ENCODE data around the gene HDAC6. TPM values are rescaled to one million over a fixed set of nuclear protein-coding genes. Genes with fewer than 3 reads are reported as not detected.

Gene HDAC6
- total RNA-seq, 4 donors from 2014 or later: 74.4 to 105 (median 93.3) TPM

DNA sequence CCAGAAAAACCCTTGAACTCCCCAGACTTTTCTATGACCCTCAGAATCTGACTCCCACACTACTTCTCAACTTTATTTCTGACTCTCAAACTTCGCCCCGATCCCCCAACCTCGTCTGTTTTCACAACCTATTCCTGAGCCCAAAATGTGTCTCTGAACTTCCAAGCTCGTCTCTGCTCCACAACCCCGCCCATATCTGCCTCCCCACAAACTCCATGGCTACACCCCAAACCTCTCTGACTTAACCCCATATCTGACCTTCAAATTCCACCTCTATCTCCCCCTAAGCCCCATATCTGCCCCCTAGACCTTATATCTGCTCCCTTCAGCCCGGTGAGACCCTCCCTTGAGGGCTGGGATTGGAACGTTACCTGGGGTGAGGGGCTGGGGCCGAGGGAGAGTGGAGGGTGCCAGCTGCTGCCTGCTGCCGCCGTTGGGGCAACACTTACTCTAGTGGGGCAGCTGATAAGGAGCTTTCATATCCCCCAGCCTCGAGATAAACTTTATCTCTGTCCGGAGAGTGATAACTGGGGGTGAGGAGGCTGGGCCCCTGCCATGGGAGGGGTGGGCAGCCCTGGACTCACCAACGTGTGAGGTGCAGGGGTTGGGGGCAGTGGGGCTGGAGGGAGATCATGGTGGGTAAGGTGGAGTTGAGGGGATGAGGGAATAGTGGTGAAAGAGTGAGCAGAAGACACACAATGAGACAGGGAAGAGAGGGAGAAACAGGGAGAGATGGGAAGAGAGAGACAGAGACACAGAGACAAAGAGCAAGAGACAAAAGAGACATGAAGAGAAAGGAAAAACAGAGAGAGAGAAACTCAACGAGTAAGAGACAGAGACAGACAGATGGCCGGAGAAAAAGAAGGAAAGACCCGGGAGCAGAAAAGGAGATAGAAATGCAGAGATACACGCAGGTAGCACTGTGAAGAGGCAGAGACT lies 14.1 kb upstream of the HDAC6 start:
- intact Hi-C loops (cut with DNase I; ENCODE audit: low total_unique reads): no loop called here
- WGBS, 2 donors (ENCODE audit: low coverage in 1 of 2): 61 to 64% methylated on average over 5 to 17 of the region's 17 CpGs
- Histone ChIP-seq H3K4me3 (no peak overlapping the region), H3K36me3 (no peaks in the 10 kb centered on the region), H3K27ac (no peak overlapping the region), H3K9me3 (no peaks in the 10 kb centered on the region), H3K4me1 (no peaks in the 10 kb centered on the region), H3K27me3 (no peaks in the 10 kb centered on the region)
- in situ Hi-C loops (cut with MboI; ENCODE audit: low pct_ligation_motif_present in 1 of 4, low pct_unique_long_range_greater_than_20kb in 1 of 4, low sequenced_read_pairs in 3 of 4): no loop called here
- TF ChIP-seq EP300 (IDR thresholded peaks at IDR 0.05; ENCODE audit: low read depth) (no peak), POLR2AphosphoS5 (IDR thresholded peaks at IDR 0.05) (no peak), POLR2A (IDR thresholded peaks at IDR 0.05) (no peak)
- TF ChIP-seq, protein P1, sequence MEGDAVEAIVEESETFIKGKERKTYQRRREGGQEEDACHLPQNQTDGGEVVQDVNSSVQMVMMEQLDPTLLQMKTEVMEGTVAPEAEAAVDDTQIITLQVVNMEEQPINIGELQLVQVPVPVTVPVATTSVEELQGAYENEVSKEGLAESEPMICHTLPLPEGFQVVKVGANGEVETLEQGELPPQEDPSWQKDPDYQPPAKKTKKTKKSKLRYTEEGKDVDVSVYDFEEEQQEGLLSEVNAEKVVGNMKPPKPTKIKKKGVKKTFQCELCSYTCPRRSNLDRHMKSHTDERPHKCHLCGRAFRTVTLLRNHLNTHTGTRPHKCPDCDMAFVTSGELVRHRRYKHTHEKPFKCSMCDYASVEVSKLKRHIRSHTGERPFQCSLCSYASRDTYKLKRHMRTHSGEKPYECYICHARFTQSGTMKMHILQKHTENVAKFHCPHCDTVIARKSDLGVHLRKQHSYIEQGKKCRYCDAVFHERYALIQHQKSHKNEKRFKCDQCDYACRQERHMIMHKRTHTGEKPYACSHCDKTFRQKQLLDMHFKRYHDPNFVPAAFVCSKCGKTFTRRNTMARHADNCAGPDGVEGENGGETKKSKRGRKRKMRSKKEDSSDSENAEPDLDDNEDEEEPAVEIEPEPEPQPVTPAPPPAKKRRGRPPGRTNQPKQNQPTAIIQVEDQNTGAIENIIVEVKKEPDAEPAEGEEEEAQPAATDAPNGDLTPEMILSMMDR (IDR thresholded peaks at IDR 0.05): no peak
- no peak for DNase-seq

DNA sequence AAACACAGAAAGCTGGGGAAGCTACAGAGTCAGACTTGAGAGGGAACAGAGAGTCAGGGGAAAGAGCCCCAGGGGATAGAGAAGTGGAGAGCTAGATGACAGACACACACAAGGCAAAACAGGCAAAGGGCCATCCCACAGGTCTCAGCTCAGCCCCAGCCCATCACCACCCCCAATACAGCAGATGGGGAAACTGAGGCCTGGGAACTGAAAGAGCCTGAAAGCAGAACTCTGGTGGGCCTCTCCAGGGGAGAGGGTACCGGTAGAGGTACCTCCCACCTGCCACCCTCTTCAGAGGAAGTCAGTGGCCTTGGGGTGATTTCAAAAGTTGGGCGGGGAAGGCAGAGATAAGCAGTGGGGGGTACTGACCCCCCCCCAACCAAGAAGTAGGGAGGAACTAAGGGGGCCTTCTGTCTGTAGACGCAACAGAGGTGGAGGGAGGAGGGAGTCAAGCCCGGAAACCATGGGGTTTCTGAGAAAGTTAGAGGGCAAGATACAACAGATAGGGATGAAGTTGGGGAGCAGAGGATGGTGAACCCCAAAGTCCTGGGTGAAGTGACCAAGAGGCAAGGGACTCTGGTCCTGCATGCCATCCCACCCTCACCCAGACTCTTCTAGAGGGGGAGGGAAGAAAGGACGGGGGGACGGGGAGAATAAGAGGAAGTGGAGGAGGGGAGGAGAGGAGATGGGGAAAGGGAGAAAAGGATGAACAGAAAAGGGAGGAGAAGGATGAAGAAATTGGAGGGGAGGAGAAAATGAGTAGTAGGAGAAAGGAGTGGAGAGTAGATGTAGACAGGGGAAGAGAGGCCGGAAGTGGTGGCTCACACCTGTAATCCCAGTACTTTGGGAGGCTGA lies 12.3 kb upstream of the HDAC6 start:
- intact Hi-C loops (cut with DNase I; ENCODE audit: low total_unique reads) (no loop called here), in situ Hi-C loops (cut with MboI; ENCODE audit: low pct_ligation_motif_present in 1 of 4, low pct_unique_long_range_greater_than_20kb in 1 of 4, low sequenced_read_pairs in 3 of 4) (no loop called here)
- Histone ChIP-seq H3K4me3 (no peak overlapping the region), H3K36me3 (no peaks in the 10 kb centered on the region), H3K27ac (no peak overlapping the region), H3K27me3 (no peaks in the 10 kb centered on the region), H3K4me1 (no peaks in the 10 kb centered on the region), H3K9me3 (no peaks in the 10 kb centered on the region)
- WGBS, 2 donors (ENCODE audit: low coverage in 1 of 2): 69% methylated on average over 7 of the region's 7 CpGs; no CpG with 5 or more reads in 1 of the 2 donors
- DNase-seq: no peak
- no peak for TF ChIP-seq POLR2A (IDR thresholded peaks at IDR 0.05)
- TF ChIP-seq, protein P1 (IDR thresholded peaks at IDR 0.05): no peak

DNA sequence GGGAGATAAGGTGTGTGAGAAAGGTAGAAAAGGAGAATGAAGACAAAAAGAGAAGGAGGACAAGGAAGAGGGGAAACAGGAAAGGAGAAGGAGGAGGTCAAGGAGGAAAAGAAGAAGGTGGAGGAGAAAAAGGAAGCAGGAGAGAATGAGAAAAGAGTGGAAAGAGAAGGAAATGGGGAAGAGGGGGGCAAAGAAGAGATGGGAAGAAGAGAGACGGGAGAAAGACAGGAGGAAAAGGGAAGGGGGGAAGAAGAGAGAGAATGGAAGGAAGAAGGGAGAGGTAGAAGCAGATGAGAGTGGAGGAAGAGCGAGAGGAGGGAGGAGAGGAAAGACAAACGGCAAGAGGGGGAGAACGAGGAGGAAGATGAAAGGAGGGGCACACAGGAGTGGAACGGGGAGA lies 11.4 kb upstream of the HDAC6 start:
- Histone ChIP-seq H3K9me3 (no peaks in the 10 kb centered on the region), H3K4me1 (no peaks in the 10 kb centered on the region), H3K27ac (no peak overlapping the region), H3K4me3 (no peak overlapping the region), H3K36me3 (no peaks in the 10 kb centered on the region), H3K27me3 (no peaks in the 10 kb centered on the region)
- DNase-seq: no peak
- intact Hi-C loops (cut with DNase I; ENCODE audit: low total_unique reads): no loop called here
- TF ChIP-seq EP300 (IDR thresholded peaks at IDR 0.05; ENCODE audit: low read depth): no peak
- TF ChIP-seq POLR2AphosphoS5 (IDR thresholded peaks at IDR 0.05): no peak
- no peak for TF ChIP-seq POLR2A (IDR thresholded peaks at IDR 0.05)
- TF ChIP-seq, protein P1 (IDR thresholded peaks at IDR 0.05): no peak
- in situ Hi-C loops (cut with MboI; ENCODE audit: low pct_ligation_motif_present in 1 of 4, low pct_unique_long_range_greater_than_20kb in 1 of 4, low sequenced_read_pairs in 3 of 4): no loop called here
- WGBS, 2 donors (ENCODE audit: low coverage in 1 of 2): 56 to 70% methylated on average over 5 of the region's 5 CpGs

Data from transverse colon (tissue), 4 donors.